ENCODE results near the gene HS3ST3A1.

The HS3ST3A1 gene

DNA sequence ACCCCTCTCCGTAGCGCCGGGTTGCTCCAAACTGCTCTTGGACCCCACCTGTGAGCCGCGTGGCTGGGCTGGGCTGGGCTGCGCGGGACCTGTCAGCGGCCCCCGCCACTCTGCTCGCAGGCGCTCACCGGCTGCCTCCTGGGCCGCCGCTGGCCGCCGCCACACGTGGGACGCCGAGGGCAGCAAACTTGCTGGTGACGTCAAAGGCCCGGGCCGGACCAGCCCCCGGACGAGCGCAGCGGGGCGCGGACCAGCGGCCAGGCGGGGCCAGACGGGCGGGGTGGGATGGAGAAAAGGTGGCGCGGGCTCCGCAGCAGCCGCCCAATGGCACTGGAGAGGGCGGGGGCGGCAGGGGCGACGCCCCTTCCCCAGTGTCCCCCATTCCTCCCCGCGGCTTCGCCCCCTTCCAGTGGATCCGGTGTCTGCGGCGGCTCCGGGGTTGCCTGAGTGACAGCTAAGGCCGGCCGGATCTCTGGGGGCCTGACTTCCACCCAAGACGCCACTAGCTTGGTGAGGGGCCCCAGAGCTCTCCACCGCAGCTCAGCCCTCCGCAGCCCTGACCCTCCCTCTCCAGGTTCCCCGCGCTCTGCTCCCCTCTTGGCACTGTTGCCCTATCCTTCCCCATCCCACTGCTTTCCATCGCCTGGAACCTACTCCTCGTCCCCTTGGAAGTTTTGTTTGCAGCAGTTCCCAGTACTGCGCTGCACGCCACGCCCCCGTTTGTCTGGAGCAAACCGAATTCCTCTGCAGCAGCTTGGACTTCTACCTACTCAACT is at the start of gene HS3ST3A1:
Gene HS3ST3A1, minus strand, starts transcription at position 154 of the 776 bp plus-strand sequence. CDS start 800 bp downstream, outside the sequence.
- no peak for DNase-seq (ENCODE audit: low spot score)

DNA sequence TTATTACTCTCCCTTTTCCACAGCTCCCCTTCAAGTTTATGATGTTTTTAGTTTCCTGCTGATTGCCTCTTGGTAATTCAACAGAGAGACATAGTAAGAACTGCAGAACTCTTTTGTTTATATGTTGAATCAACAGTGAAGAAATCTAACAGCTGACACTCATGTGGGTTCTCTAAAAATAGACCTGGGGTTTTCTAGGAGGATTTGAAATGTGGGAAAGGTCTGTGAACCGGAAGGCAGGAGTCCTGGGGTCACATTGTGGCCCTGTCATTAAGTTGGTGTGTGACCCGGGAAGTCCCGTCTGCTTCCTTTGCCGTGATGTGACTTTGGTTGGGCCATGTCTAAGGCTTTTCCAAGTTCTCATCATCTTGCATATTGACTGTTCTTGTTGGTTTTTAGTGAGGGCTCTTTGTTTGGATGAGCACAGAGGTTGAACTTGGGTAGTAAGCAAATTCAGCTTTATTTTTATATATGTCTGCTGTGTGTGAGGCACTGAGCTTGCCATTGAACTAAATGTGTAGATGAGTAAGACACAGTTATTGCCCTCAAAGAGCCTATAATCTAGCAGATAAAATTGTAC is 48.5 kb upstream of the HS3ST3A1 start:
- DNase-seq (ENCODE audit: low spot score) = no peak

DNA sequence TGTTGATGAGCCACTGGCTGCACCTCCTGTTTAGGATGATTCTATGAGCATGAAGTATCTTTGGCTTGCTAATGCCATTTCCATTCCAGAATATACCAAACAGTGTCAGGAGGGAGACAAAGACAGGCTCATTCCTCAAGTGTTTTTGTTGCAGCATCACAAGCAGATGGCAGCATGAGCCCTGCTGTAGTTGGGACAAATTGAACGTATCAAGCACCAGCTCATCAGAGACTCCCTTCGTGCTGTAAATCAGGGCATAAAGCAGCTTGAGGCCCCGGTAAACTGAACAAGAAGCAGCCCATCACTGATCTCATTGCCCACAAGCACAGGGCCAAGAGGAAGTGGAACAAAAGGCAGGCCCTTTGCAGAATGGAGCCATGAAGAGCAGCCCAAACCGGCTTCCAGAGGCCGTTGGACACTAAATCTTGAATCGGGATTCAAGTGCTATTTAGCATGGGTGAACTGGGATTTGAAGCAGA is 45.9 kb upstream of the HS3ST3A1 start:
- DNase-seq (ENCODE audit: low spot score) = peak; percentile 63

DNA sequence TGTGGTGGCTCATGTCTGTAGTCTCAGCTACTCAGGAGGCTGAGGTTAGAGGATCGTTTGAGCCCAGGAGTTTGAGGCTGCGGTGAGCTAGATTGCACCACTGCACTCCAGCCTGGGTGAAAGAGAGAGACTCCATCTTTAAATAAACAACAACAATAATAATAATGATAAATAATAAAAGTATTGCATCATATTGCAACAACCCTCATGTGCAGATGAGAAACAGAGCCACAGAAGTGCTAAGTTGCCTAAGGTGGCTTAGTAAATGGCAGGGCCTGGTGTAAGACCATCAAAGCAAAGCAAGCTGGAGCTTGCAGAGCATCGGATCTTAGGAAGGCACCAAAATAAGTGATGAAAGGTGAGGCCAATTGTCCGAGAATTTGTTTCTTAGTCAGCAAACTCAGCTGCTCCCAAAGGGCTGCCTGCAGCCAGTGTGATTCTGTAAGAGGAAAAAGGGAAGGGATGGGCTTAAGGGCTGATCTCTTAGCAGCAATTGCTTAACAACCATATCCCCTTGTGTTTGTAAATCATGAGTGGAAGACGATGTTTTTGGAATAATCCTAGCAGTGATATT is 45.3 kb upstream of the HS3ST3A1 start:
- no peak for DNase-seq (ENCODE audit: low spot score)

DNA sequence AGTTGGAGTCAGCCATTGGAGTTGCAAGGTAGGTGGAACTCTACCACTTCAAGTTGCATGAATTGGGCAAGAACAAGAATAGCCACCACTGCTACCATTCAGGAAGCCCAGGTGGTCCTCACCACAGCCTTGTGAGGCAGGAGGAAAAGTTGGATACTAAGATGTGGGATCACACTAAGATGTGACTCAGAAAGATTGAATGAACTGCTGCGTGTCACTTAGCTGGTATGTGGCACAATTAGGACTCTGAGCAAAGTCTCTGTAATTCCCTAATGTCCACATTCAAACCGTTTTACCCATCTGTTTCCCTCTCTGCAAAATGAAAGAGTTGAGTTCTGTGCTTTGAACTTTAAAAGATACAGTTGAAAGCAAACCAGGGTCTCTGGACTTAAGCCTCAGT is 44.7 kb upstream of the HS3ST3A1 start:
- DNase-seq (ENCODE audit: low spot score) = no peak

DNA sequence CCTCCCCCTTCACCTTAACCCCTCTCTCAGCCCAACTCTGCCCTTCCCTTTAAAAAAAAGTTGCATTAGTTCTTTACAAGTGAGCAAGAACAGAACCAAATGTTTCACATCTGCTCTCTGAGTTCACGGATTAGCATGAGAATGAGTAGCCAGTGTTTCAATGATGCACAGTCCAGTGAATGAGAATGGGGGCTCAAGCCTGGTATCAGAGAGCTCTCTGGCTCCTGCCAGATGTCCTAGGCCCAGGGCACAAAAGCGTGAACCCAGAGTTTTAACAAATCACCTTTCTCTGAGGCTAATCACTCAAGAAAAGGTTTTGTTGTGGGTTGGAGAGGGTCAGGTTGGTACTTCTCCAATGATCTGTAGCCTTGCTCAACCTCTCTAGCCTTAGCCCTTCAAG is 41.5 kb upstream of the HS3ST3A1 start:
- DNase-seq (ENCODE audit: low spot score) = no peak

DNA sequence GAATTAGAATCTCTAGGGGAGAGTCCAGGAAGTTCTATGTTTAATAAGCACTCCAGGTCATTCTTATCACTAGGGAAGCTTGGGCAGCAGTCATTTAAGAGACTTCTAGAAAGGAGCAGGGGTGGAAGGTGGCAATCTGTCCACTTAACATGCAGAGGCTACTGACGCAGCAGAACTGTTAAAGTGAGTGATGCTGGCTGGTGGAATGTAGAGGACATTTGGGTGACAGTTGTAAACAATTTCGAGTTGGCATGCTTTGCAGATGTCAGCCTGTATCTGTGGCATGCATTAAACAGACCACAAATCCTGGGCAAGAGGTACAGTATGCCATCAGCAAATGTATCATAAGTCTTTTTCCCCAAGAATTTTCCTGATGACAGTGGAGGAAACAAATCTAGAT is 40.5 kb upstream of the HS3ST3A1 start:
- DNase-seq (ENCODE audit: low spot score) = no peak

DNA sequence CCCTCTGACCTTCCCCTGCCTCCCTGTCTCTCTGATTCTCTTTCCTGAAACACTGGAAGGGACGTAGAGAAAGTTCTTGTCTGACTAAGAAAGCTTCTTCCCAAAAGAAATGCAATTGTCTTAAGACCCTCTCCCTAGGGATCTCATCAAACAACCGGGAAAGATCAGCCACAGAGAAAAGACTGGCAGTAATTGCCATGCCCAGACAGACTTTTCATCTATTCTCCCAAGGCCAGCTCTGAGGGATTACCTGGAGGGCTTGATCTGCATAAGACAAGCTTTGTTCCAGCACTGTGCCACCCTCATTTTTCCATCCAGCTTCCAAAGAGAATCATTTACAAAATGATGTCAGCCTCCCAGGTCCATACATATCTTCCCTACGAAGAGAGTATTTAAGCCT is 38.8 kb upstream of the HS3ST3A1 start:
- DNase-seq (ENCODE audit: low spot score) = no peak

DNA sequence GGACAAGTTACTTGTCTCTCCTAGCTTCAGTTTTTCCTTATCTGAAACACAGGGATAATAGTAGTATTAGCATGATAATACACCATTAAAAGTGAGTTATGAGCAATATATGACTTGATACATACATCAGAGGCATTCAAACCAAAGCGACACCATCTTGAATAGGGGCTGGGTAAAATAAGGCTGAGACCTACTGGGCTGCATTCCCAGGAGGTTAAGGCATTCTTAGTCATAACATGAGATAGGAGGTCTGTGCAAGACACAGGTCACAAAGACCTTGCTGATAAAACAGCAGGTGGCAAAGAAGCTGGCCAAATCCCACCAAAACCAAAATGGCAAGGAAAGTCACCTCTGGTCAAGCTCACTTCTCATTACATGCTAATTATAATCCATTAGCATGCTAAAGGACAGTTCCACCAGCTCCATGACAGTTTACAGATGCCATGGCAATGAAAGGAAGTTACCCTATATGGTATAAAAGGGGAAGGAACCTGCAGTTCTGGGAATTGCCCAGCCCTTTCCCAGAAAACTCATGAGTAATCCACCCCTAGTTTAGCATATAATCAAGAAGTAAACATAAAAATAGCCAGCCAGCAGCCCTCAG is 37.2 kb upstream of the HS3ST3A1 start:
- DNase-seq (ENCODE audit: low spot score) = no peak

DNA sequence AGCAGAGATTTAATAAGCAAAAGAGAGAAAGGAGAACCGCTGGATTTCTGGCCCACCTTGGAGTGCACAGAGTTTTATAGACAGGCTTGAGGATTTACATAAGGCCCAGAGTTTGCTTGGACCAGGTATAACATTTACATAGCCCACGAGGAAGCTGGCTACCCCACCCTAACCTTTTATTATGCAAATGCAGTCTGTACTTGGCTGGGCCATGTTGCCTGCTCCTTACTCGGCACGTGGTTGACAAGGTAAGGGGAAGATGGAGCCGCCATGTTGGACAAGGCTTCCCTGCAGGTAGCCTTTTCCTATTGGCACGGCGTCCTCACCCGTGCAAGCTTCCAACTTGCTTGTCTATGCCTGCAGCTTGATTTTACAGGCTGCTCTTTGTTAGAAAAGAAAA is 35.2 kb upstream of the HS3ST3A1 start:
- DNase-seq (ENCODE audit: low spot score) = no peak

DNA sequence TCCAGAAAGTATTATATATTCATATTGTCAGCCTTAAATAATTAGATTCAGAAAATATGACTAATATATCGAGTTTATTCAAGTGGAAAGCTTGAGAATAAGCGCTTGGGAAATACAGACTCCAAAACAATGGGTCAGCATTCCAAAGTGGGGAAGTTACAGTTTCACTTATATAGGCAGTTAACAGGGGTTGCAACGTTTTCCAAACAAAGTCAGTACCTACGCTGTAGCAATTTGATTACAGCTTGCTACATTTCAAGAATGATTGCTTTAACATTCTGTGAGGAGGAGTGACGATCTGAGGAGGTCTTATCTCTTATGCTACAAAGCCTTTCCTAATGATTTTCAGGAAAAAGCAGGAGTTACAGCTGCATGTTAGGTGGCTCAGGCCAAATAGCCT is 34.2 kb upstream of the HS3ST3A1 start:
- DNase-seq (ENCODE audit: low spot score) = no peak

DNA sequence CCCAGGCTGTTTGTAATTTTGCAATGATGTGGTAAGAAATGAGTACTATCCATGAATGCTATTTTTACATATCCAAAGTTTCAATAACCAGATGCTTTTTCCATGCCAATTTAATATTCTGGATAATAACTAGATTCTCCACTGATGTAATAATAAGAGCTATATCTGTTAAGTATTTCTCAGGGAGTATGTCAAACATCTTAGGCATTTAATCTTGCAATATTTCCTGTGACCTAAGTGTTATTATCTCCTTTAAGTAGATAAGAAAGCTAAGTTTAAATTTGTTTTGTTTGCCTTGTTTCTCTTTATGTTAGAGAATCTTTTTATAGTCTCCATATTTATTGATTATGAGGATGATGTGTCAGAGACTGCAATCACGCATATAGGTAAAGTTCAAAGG is 32.3 kb upstream of the HS3ST3A1 start:
- no peak for DNase-seq (ENCODE audit: low spot score)

DNA sequence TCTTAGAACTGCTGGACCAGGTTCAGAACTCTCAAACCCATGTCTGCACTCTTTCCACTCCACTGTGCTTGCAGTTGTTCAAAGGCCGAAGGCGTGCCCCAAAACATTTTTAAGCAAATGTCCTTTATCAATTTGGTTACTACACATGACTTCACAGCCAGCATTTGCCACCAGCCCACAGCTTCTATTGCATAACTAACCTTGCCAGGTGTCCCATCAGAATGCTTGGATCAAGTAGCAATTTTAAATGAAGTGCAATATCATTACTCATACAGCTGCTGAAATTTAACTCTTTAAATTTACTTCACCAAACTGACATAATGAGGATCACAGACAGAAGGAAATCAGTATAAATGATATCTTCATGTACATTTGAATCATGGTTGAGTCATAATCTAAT is 29.8 kb upstream of the HS3ST3A1 start:
- no peak for DNase-seq (ENCODE audit: low spot score)

DNA sequence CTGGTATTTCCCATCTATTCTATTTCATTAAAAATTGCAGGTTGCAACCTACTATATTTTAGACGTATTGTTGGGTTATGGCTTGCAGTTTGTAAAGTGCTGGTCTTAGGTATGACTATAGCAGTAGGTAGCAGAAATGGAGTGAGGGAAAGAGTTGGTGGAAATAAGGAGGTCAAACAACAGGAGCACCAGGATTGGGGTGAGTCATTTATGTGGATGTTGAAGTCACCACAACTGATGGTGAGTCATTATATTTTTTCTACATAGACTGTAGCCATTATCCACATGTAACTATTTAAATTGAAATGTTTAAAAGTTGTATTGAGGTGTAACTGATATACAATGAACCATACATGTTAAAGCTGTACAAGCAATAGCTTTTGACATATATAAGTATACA is 25.0 kb upstream of the HS3ST3A1 start:
- no peak for DNase-seq (ENCODE audit: low spot score)

DNA sequence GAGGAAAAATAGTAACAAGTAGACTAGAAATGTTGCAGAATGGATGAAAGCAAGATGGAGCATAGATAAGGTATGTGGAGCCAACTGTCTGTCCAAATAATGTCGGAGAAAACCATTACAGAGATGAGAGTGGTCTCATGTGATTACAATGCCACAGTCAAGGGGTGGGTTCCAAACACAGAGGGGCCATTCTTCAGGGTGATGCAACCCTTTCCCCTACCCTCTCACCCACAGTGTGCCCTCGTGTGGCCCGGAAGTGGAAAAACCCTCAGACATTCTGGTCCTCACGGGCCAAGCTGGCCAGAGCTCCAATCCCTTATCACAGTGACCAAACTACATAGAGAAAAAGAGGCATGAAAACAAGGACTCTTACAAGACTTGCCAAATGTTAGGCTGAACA is 17.7 kb upstream of the HS3ST3A1 start:
- no peak for DNase-seq (ENCODE audit: low spot score)

DNA sequence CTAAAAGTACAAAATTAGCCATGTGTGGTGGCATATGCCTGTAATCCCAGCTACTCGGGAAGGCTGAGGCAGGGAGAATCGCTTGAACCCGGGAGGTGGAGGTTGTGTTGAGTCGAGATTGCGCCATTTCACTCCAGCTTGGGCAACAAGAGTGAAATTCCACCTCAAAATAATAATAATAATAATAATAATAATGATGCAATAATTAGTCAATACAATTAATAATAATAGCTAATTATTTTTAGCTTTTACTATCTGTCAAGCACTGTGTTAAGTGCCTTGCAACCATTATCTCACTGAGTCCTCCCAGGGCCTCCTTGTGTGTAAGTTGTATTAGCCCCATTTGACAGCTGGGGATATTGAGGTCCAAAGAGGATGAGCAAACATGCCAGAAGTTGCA is 14.3 kb upstream of the HS3ST3A1 start:
- DNase-seq (ENCODE audit: low spot score) = no peak

DNA sequence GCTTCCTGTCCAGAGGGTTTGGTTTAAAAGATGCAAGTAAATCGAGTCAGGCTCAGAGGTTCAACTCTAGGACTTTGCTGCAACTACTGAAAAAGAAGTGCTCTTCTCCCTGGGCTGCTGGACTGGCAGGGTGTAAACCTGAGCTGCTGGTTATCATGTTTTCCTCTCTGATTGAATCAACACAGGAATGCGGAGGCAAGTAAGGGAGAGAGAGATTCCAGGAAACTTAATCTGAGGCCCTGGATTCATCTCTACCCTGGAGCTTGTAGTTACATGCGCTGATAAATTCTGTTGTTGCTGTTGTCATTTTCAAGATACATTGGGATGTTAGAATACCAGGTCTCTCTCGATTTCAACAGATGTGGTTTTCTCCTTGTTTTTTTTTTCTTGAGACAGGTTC is 8.2 kb upstream of the HS3ST3A1 start:
- no peak for DNase-seq (ENCODE audit: low spot score)

DNA sequence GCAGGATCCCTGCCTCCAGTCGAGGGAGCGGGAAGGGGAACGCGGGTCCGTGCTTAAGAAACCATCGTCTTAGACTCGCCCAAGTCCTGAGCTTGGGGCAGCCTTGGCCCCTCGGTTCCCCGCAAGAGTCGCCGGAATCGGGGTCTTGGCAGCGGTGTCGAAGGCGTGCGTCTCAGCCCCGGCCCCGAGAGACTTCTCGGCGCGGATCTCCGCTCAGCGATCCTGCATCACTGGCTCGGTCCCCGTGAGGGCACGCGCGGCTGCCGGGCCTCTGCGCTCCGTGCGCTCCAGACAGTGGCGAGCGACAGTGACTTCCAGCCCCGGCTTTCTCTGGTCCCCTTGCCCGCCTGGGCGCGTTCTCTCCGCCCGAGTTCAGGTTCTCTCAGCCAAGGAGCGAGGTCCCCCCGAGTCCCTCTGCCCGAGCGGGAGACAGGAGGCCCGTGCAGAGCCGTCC is 380 bp downstream of the HS3ST3A1 start:
- no peak for DNase-seq (ENCODE audit: low spot score)

DNA sequence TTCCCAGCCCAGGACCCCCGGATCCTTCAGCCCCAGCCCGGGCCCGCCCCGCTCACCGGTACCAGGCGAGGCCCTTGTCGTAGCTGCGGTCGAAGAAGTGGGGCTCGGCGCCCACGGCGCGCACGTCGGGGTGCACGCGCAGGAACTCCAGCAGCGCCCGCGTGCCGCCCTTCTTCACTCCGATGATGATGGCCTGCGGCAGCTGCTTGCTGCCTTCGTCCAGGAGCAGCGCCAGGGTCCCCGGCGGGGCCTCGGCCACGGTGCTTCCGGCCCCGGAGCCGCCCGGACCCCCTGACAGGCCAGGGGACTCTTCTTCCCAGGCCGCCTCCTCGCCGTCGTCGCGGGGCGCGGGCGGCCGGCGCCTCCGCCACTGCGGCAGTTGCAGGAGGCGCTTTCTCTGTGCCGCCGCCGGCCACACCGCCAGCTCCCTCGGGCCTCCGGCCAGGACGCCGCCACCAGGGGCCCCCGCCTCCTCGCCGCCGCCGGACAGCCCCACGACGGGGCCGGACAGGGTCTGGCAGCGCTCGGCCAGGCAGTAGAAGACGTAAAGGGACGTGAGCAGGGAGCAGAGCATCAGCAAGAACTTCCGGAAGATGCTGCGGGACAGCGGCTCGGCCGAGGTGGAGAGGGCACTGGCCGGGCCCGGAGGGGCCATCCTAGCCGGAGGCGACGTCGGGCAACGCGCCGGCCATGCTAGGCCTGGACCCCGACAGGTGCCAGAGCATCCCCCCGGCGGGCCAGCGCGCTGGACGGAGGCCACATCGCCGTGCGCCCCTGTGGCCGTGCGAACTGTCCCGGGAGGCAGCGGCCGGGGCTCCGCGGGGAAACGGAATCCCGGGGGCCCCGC is 1.0 kb downstream of the HS3ST3A1 start:
- DNase-seq (ENCODE audit: low spot score) = no peak

DNA sequence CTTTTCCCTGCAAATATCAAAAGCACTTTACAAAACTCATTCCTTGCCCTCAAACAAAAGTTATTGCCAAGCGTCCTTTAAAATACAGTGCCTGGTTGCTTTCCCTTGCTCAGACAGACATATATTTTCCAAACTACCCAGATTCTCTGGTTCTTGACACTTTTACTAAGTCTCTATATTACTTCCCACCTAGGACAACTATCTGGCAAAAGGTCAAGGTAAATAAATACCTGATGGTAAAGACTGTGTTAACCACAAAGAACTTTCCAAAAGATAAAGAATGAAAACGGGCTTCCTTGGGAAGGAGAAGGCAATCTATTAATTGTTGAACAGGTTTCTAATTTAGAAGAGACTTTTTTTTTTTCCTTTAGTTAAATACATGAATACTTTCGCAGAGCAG is 1.9 kb downstream of the HS3ST3A1 start:
- DNase-seq (ENCODE audit: low spot score) = no peak

DNA sequence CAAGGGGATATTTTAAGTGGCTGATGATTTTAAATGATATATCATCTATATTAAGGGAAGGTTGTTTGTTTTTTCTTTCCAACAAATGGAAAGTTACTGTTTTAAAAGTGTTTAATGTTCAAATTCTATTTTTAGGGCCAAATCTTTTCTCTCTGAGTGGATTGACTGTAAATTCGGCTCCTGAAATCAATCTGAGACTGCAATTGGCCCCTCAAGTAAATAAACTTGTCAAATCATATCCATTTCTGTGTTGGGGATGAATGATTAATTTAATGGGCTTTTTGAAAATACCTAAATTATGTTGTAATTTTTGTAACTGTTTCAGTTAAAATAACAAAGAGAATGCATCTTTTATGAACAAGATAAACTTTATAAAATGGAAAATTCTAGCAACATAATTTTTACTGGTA is 2.6 kb downstream of the HS3ST3A1 start:
- DNase-seq (ENCODE audit: low spot score) = no peak
